HG02623 (cell line): ENCODE results near the gene PRKN.

ENCODE experiments used
- ATAC-seq: cut with Tn5 transposase; IDR thresholded peaks from one replicate; pipeline ENCODE4 v1.9.1; 2021; ENCODE audit warnings: moderate library complexity; ENCODE audit not compliant: unreplicated experiment

Gene PRKN

GRCh38 chr6:161414180-161414579 lies 1313.4 kb downstream of the PRKN start:
- no peak for ATAC-seq

GRCh38 chr6:161413355-161413771 lies 1314.2 kb downstream of the PRKN start:
- ATAC-seq = no peak

GRCh38 chr6:161412795-161413194 lies 1314.8 kb downstream of the PRKN start:
- ATAC-seq = no peak

- ATAC-seq = no peak
Measured at GRCh38 chr6:161411265-161411944, 1316.2 kb downstream of the PRKN start.

GRCh38 chr6:161410736-161411135 lies 1316.8 kb downstream of the PRKN start:
- ATAC-seq = no peak

GRCh38 chr6:161410076-161410475 lies 1317.5 kb downstream of the PRKN start:
- ATAC-seq = no peak

- no peak for ATAC-seq
Measured at GRCh38 chr6:161409353-161409752, 1318.2 kb downstream of the PRKN start.

GRCh38 chr6:161408041-161408440 lies 1319.5 kb downstream of the PRKN start:
- no peak for ATAC-seq

- ATAC-seq = no peak
Measured at GRCh38 chr6:161407581-161407980, 1320.0 kb downstream of the PRKN start.

- no peak for ATAC-seq
Measured at GRCh38 chr6:161407115-161407514, 1320.5 kb downstream of the PRKN start.

- no peak for ATAC-seq
Measured at GRCh38 chr6:161406646-161407045, 1320.9 kb downstream of the PRKN start.

GRCh38 chr6:161405418-161405817 lies 1322.1 kb downstream of the PRKN start:
- ATAC-seq = no peak

GRCh38 chr6:161403717-161404116 lies 1323.8 kb downstream of the PRKN start:
- no peak for ATAC-seq

- ATAC-seq = no peak
Measured at GRCh38 chr6:161401587-161402309, 1325.8 kb downstream of the PRKN start.

- ATAC-seq = no peak
Measured at GRCh38 chr6:161400671-161401070, 1326.9 kb downstream of the PRKN start.

GRCh38 chr6:161396539-161396938 lies 1331.0 kb downstream of the PRKN start:
- ATAC-seq = no peak

GRCh38 chr6:161395716-161396231 lies 1331.8 kb downstream of the PRKN start:
- no peak for ATAC-seq

- no peak for ATAC-seq
Measured at GRCh38 chr6:161394437-161394836, 1333.1 kb downstream of the PRKN start.

GRCh38 chr6:161393839-161394364 lies 1333.7 kb downstream of the PRKN start:
- peak; percentile 100 for ATAC-seq

- no peak for ATAC-seq
Measured at GRCh38 chr6:161393292-161393691, 1334.3 kb downstream of the PRKN start.

GRCh38 chr6:161389756-161390155 lies 1337.8 kb downstream of the PRKN start:
- no peak for ATAC-seq

GRCh38 chr6:161383951-161384350 lies 1343.6 kb downstream of the PRKN start:
- no peak for ATAC-seq
